Parathyroid adenoma (tissue), 2 donors: ENCODE measurements around the gene PRKG1.

Experiments
- H2AFZ ChIP-seq: fragments of 300-600 bp; sonication (generic); one replicate; pipeline ENCODE4 v1.7.0; 2017; ENCODE audit warnings: antibody characterized with exemption, mild to moderate bottlenecking
- H3K27ac ChIP-seq: fragments of 300-600 bp; sonication (generic); one replicate; pipeline ENCODE4 v1.7.0; 2017
- H3K27me3 ChIP-seq: fragments of 300-600 bp; sonication (generic); one replicate; pipeline ENCODE4 v1.7.0; 2017; ENCODE audit warnings: low read length; ENCODE audit not compliant: control insufficient read depth, insufficient read depth
- H3K36me3 ChIP-seq: fragments of 300-600 bp; sonication (generic); one replicate; pipeline ENCODE4 v1.7.0; 2017; ENCODE audit warnings: low read length; ENCODE audit not compliant: control insufficient read depth, insufficient read depth
- H3K4me1 ChIP-seq: fragments of 300-600 bp; sonication (generic); one replicate; pipeline ENCODE4 v1.7.0; 2017; ENCODE audit warnings: control low read depth
- H3K4me2 ChIP-seq: fragments of 300-600 bp; sonication (generic); one replicate; pipeline ENCODE4 v1.7.0; 2017; ENCODE audit warnings: low read length
- H3K4me3 ChIP-seq: fragments of 300-600 bp; sonication (generic); one replicate; pipeline ENCODE4 v1.7.0; 2017; ENCODE audit warnings: low read depth, low read length
- H3K79me2 ChIP-seq: fragments of 300-600 bp; sonication (generic); one replicate; pipeline ENCODE4 v1.7.0; 2017; ENCODE audit warnings: control low read depth
- H3K9ac ChIP-seq: fragments of 300-600 bp; sonication (generic); one replicate; pipeline ENCODE4 v1.7.0; 2017; ENCODE audit warnings: mild to moderate bottlenecking
- H3K9me3 ChIP-seq: fragments of 300-600 bp; sonication (generic); one replicate; pipeline ENCODE4 v1.7.0; 2017; ENCODE audit warnings: low read length; ENCODE audit not compliant: control insufficient read depth
- CTCF ChIP-seq: fragments of 300-600 bp; sonication (generic); IDR thresholded peaks from one replicate; pipeline ENCODE4 v1.7.0; 2017; ENCODE audit warnings: antibody characterized with exemption, mild to moderate bottlenecking
- donor health status: primary hyperparathyroidism.

Gene PRKG1

DNA sequence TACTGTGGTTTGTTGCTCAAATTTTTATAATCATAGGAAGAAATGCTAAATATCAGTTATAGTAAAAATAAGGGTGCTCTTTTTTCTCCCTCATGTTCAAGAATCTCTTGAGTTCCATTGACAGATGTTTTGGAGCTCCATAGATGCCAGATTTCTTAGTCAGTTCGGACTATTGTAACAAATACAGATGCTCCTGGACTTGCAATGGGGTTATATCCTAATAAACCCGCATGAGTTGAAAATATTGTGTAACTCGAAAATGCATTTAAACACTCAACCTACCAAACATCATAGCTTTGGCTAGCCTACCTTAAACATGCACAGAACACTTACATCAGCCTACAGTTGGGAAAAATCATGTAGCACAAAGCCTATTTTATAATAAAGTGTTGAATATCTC lies 725.8 kb downstream of the PRKG1 start:
- H3K9ac ChIP-seq: no peak overlapping the region
- no peak overlapping the region for H3K4me2 ChIP-seq
- no peak overlapping the region for H2AFZ ChIP-seq
- TF ChIP-seq CTCF: no peak
- H3K4me1 ChIP-seq: peaks cover 16% of the 10 kb centered on the region
- no peak overlapping the region for H3K4me3 ChIP-seq
- H3K36me3 ChIP-seq: no peaks in the 10 kb centered on the region
- no peaks in the 10 kb centered on the region for H3K79me2 ChIP-seq
- no peaks in the 10 kb centered on the region for H3K9me3 ChIP-seq
- no peak overlapping the region for H3K27ac ChIP-seq
- no peaks in the 10 kb centered on the region for H3K27me3 ChIP-seq

DNA sequence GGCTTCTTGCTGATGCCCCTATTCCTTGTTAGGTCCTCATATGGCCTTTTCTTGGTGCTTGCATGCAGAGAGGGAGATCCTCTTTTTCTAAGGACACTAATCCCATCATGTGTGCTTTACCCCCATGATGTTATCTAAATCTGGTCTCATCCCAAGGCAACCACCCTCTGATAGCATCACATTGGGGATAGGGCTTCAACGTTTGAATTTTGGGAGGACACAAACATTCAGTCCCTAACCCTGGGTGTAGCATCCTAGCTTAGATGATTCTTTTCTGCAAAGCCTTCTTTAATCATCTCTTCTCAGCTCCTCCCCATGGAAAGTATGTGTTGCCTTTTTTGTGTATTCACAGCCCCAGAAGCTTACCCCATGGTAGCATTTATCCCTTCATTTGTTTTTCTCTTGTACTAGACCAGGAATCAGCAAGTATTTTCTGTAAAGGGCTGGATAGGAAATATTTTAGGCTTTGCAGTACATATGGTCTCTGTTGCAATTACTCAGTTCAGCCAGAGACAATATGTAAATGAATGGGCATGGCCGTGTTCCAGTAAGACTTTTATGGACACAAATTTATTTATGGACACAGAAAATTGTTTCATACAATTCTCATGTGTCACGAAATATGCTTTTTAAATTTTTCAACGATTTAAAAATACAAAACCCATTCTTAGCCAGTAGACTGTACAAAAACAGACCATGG lies 726.6 kb downstream of the PRKG1 start:
- no peak overlapping the region for H2AFZ ChIP-seq
- H3K9me3 ChIP-seq: no peaks in the 10 kb centered on the region
- TF ChIP-seq CTCF: no peak
- peaks cover 16% of the 10 kb centered on the region for H3K4me1 ChIP-seq
- no peak overlapping the region for H3K4me3 ChIP-seq
- H3K9ac ChIP-seq: no peak overlapping the region
- H3K4me2 ChIP-seq: no peak overlapping the region
- H3K27me3 ChIP-seq: no peaks in the 10 kb centered on the region
- H3K79me2 ChIP-seq: no peaks in the 10 kb centered on the region
- H3K36me3 ChIP-seq: no peaks in the 10 kb centered on the region
- no peak overlapping the region for H3K27ac ChIP-seq

GRCh38 chr10:51802030-51802429 lies 727.7 kb downstream of the PRKG1 start:
- peaks cover 16% of the 10 kb centered on the region for H3K4me1 ChIP-seq
- H3K4me3 ChIP-seq: no peak overlapping the region
- TF ChIP-seq CTCF: no peak

GRCh38 chr10:51804866-51805265 lies 730.6 kb downstream of the PRKG1 start:
- H2AFZ ChIP-seq: no peak overlapping the region
- H3K27me3 ChIP-seq: no peaks in the 10 kb centered on the region
- H3K4me1 ChIP-seq: peaks cover 16% of the 10 kb centered on the region
- H3K9ac ChIP-seq: no peak overlapping the region
- no peaks in the 10 kb centered on the region for H3K36me3 ChIP-seq
- H3K9me3 ChIP-seq: no peaks in the 10 kb centered on the region
- no peaks in the 10 kb centered on the region for H3K79me2 ChIP-seq
- no peak for TF ChIP-seq CTCF
- no peak overlapping the region for H3K27ac ChIP-seq
- H3K4me3 ChIP-seq: no peak overlapping the region
- H3K4me2 ChIP-seq: no peak overlapping the region

More at GRCh38 chr10:51802030-51802429, 727.7 kb downstream of the PRKG1 start:
- H3K27ac ChIP-seq: peak overlapping the region; percentile 43
- no peaks in the 10 kb centered on the region for H3K79me2 ChIP-seq
- no peaks in the 10 kb centered on the region for H3K36me3 ChIP-seq
- H3K4me2 ChIP-seq: no peak overlapping the region
- no peaks in the 10 kb centered on the region for H3K9me3 ChIP-seq
- H3K27me3 ChIP-seq: no peaks in the 10 kb centered on the region
- no peak overlapping the region for H2AFZ ChIP-seq
- H3K9ac ChIP-seq: no peak overlapping the region
